ENCODE measurements around the gene ACYP2. TPM values are rescaled to one million over a fixed set of nuclear protein-coding genes. Genes with fewer than 3 reads are reported as not detected.
"Not testable (repeated sequence)": the region's sequence is repeated elsewhere in the genome, so short reads cannot be mapped to it uniquely, and the experiment has no call there.

The ACYP2 gene
- total RNA-seq, 4 donors from 2014 or later: 10.3 to 44.3 (median 21.7) TPM

DNA sequence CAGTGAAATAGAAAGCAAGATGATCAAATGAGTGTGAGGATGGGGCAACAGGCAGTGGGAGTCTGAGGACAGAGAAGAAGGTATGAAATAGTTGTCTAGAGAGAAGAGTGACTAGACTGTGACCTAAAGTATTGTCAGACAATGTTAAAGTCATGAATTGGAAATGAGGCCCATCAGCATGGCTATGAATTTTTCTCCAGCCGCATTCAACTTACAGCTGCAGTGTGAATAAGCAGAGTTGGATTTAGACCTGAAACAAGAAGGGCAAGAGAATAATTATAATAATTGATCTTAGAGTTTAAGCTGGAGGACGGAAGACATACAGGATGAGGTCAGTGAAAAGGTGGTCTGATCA is 144.8 kb downstream of the ACYP2 start:
- Histone ChIP-seq H3K27me3 (no peaks in the 10 kb centered on the region), H3K27ac (no peak overlapping the region), H3K4me3 (no peak overlapping the region), H3K9me3 (no peaks in the 10 kb centered on the region), H3K36me3 (no peaks in the 10 kb centered on the region), H3K4me1 (no peaks in the 10 kb centered on the region)
- TF ChIP-seq, protein P1, sequence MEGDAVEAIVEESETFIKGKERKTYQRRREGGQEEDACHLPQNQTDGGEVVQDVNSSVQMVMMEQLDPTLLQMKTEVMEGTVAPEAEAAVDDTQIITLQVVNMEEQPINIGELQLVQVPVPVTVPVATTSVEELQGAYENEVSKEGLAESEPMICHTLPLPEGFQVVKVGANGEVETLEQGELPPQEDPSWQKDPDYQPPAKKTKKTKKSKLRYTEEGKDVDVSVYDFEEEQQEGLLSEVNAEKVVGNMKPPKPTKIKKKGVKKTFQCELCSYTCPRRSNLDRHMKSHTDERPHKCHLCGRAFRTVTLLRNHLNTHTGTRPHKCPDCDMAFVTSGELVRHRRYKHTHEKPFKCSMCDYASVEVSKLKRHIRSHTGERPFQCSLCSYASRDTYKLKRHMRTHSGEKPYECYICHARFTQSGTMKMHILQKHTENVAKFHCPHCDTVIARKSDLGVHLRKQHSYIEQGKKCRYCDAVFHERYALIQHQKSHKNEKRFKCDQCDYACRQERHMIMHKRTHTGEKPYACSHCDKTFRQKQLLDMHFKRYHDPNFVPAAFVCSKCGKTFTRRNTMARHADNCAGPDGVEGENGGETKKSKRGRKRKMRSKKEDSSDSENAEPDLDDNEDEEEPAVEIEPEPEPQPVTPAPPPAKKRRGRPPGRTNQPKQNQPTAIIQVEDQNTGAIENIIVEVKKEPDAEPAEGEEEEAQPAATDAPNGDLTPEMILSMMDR (IDR thresholded peaks at IDR 0.05): no peak
- TF ChIP-seq POLR2A (IDR thresholded peaks at IDR 0.05): no peak
- intact Hi-C loops (cut with DNase I; ENCODE audit: low total_unique reads): no loop called here
- no peak for DNase-seq

DNA sequence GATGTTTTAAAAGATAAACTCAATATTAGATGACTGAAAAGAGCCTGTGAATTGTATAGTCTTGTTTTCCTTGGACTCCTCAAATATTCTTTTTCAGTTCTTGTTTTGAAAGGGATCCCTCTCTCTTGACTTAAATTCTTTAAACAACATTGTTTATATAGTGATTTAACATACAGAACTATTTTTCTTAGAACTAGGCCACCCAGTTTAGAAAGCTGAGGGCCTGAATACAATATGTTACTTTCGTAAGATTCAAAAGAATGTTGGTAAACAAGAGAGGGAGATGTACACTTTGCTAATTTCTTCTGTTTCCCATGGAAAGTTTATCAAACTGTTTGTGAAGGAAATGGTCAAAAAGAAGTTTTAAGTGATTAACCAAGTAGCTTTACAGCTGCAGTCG is 146.1 kb downstream of the ACYP2 start:
- no peaks in the 10 kb centered on the region for H3K4me1 ChIP-seq
- no peaks in the 10 kb centered on the region for H3K36me3 ChIP-seq
- no peak overlapping the region for H3K4me3 ChIP-seq
- no peaks in the 10 kb centered on the region for H3K9me3 ChIP-seq
- no peaks in the 10 kb centered on the region for H3K27me3 ChIP-seq
- no peak overlapping the region for H3K27ac ChIP-seq
- intact Hi-C loops (cut with DNase I; ENCODE audit: low total_unique reads): no loop called here
- no peak for DNase-seq
- TF ChIP-seq POLR2A (IDR thresholded peaks at IDR 0.05): no peak
- TF ChIP-seq, protein P1 (IDR thresholded peaks at IDR 0.05): no peak

DNA sequence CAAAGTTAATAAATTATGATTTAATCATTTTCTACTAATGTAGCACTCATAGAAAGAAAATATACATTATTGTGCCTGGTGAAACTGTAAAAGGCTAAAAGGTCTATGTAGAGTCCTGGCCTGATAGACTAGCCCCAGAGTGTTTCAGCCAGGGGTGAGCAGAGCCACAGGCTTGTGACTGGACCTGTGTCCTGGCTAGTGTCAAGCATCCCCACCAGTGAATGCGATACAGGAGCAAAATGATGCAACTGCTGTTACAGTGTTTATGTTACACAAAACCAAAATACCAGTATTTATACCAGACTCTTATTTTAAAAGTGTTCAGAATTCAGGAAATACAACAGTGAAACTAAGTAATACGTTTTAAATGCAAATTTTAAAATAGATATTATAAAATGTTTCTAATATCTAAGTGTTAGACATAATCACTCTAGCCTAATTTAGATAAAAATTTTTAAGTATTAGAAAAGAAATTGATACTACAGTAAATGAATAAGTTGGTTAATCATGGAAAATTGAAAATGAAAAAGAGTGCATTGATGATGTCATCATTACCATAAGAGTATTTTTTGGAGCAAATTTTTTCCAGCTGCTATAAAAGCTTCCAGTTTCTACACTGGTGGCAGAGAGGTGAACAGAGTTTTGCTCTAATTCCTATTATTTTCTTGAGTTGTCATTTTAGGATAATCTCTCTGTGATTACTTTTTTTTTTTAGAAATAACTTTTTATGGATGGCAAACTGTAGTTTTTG is 146.8 kb downstream of the ACYP2 start:
- Histone ChIP-seq H3K27ac (no peak overlapping the region), H3K36me3 (no peaks in the 10 kb centered on the region), H3K4me1 (no peaks in the 10 kb centered on the region), H3K4me3 (no peak overlapping the region), H3K27me3 (no peaks in the 10 kb centered on the region), H3K9me3 (no peaks in the 10 kb centered on the region)
- intact Hi-C loops (cut with DNase I; ENCODE audit: low total_unique reads): no loop called here
- no peak for TF ChIP-seq POLR2A (IDR thresholded peaks at IDR 0.05)
- TF ChIP-seq, protein P1 (IDR thresholded peaks at IDR 0.05): no peak
- DNase-seq: no peak

DNA sequence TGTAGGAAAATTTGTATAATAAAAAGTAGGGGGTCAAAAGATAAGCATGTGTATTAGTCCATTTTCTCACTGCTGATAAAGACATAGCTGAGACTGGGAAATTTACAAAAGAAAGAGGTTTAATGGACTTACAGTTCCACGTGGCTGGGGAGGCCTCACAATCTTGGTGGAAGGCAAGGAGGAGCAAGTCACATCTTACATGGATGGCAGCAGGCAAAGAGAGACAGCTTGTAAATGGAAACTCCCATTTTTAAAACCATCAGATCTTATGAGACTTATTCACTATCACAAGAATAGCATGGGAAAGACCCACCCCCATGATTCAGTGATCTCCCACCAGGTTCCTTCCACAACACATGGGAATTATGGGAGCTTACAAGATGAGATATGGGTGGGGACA is 149.7 kb downstream of the ACYP2 start:
- H3K4me1 ChIP-seq; H3K27ac ChIP-seq; H3K27me3 ChIP-seq; H3K36me3 ChIP-seq; H3K9me3 ChIP-seq; H3K4me3 ChIP-seq; intact Hi-C loops (cut with DNase I; ENCODE audit: low total_unique reads); DNase-seq: not testable (repeated sequence)

DNA sequence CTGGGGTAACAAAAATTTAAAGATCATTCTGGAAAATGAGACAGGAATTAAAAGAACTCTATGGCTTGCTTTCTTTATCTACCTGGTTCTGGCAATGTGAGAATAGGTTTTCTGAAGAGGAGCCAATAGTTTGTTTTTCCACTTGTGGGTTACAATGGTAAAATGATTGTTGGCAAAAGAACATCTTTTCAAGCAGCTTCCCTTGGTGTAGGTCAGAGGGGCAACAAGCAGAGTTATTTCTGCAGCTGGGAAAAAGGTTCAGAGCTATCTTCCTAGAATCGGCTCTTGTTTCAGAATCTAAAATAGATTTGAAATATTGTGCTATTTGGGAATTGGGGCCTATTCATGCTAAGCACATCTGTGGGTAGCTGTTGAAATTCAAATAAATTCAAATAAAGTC is 152.2 kb downstream of the ACYP2 start:
- Histone ChIP-seq H3K4me3 (no peak overlapping the region), H3K4me1 (no peaks in the 10 kb centered on the region), H3K9me3 (no peaks in the 10 kb centered on the region), H3K27ac (peak overlapping the region in 1 of 2 donors; percentile 31), H3K36me3 (no peaks in the 10 kb centered on the region), H3K27me3 (no peaks in the 10 kb centered on the region)
- DNase-seq: no peak
- intact Hi-C loops (cut with DNase I; ENCODE audit: low total_unique reads): no loop called here
- TF ChIP-seq POLR2A (IDR thresholded peaks at IDR 0.05): no peak
- TF ChIP-seq, protein P1 (IDR thresholded peaks at IDR 0.05): no peak

DNA sequence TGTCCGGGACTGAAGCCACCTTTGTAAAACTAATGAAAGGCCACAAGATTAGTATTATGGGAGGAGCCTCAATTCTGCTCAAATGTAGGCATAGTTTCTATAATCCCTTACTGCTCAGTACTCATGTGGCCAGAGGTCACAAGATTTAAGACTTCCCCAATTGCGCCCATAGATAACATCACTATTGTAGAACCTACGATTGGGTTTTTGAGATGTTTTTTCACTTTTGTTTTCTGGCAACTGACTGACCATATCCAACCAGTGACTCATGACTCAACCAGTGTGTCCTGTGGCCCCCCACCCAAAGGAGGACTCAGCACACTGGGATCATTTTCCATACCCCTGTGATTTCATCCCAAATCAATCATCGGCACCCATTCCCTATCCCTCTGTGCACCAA is 155.8 kb downstream of the ACYP2 start:
- Histone ChIP-seq H3K4me3 (no peak overlapping the region), H3K9me3 (no peaks in the 10 kb centered on the region), H3K4me1 (no peaks in the 10 kb centered on the region), H3K27me3 (no peaks in the 10 kb centered on the region), H3K27ac (no peak overlapping the region), H3K36me3 (no peaks in the 10 kb centered on the region)
- TF ChIP-seq POLR2A (IDR thresholded peaks at IDR 0.05): no peak
- intact Hi-C loops (cut with DNase I; ENCODE audit: low total_unique reads): no loop called here
- DNase-seq: no peak
